ENCODE data around the gene TPSG1.

GRCh38 chr16:1218061-1218929 lies 6.8 kb downstream of the TPSG1 start:
- TF ChIP-seq EZH2 (IDR thresholded peaks at IDR 0.05; ENCODE audit: borderline replicate concordance, low read length) (no peak), CTCF (IDR thresholded peaks at IDR 0.05; ENCODE audit: low read length) (no peak)
